Measurements from ENCODE around the gene GID8.
"Not testable (repeated sequence)": the region's sequence is repeated elsewhere in the genome, so short reads cannot be mapped to it uniquely, and the experiment has no call there.

The GID8 gene

DNA sequence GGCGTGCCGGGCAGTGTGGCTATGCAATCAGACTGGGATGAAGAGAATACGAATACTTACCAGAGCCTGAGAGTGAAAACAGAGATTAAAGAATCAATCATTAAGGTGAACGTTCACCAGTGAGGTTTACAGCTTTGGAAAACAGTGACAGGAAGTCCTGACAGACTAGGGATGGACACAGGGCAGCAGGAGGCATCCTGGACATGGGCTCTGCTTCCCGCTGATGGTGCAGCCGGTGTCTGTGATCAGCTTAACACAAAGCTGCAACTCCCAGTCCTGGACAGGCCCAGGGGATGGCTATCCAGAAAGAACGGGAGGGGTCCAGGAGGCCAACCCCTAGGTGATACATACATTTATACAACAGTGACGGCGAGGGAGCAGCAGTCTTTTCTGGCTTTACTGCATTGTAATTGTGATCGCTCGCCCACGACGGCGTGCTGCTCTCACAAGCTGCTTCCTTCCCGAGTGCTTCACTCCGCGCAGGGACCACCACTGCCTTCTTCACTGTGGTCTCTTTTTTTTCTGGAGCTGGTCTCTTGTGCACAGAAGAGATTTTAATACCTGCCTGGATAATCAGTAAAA is 32.3 kb upstream of the GID8 start:
- no peak for DNase-seq

DNA sequence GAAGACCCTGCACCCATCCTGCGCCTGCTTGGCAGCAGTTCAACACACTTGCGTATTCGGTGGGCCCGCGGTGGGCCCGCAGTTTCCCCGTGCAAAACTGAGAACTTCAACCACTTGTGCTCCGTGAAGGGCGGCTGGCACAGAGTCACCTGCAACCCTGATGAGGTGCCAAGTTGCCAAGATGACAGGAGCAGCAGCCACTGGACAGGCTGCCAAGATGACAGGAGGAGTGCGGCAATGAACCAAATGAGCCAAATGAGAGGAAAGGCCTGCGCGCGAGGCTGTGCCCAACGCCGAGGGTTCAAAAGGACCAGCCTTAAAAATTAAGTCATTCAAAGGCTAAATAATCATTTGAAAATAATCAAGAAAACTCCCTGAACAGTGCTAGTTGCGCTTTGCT is 31.7 kb upstream of the GID8 start:
- DNase-seq: no peak

DNA sequence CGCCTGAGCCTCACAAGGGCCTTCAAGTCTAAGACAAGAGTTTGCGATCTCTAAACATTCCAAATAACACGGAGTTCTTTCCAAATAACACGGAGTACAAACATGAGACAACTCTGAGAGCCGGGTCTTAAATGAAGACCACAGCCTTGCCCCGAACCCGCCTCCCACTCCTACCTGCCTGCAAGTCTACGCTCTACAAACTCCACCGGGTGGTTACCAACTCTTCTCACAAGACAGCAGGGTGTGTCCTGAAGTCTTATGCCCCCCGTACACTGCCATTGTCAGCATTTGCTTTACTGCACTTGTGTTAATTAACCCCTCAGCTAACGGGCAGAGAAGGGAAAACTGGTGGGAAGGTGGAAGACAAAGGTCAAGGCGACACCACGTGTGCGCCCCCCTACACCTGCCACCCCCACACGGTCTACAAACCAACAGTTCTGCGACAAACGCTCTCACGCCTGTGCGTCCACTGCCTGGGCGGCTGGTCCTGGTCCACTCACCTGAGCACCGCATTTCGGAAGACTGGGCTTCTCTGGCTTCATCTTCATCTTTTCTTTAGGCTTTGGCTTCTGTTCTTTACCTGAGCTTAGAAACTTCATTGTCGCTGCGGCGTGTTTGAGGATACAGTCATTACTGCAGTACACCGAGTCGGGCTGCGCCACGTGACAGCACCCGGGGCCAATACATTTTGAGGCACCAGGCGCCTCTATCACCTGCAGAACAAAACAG is 31.1 kb upstream of the GID8 start:
- no peak for DNase-seq

DNA sequence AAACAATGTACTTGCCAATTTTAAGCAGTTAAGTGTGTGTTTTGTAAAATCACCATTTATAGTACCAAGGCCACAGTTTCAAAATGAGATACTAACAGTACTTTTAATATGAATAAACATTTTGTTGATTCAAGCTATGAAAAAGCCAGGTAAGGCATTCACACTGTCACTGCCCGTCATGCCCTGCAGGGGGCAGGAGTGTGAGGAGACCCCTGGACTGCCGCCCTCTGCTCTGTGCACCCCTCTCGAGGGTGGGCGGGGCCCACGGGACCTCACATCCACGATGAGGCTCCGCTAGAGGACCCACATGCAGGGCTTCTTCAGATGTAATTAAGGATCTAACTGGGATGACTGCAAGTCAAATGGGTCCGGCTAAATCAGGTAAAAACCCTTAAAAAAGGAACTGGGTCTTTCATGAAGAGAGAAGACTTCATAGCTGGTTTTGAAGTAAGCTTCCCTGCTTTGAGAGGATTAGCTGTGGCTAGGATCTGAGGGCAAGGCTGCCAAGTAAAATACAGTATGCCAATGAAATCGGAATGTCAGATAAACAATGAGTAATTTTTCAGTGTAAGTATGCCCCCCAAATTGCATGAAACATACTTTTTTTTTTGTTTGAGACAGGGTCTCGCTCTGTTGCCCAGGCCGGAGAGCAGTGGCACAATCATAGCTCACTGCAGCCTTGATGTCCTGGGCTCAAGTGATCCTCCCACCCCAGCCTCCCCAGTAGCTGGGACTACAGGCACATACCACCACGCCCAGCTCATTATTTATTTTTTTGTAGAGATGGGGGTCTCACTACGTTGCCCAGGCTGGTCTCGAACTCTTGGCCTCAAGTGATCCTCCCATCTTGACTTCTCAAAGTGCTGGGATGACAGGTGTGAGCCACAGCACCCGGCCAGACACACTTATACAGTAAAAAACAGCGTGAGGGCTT is 30.3 kb upstream of the GID8 start:
- peak; percentile 40 for DNase-seq

DNA sequence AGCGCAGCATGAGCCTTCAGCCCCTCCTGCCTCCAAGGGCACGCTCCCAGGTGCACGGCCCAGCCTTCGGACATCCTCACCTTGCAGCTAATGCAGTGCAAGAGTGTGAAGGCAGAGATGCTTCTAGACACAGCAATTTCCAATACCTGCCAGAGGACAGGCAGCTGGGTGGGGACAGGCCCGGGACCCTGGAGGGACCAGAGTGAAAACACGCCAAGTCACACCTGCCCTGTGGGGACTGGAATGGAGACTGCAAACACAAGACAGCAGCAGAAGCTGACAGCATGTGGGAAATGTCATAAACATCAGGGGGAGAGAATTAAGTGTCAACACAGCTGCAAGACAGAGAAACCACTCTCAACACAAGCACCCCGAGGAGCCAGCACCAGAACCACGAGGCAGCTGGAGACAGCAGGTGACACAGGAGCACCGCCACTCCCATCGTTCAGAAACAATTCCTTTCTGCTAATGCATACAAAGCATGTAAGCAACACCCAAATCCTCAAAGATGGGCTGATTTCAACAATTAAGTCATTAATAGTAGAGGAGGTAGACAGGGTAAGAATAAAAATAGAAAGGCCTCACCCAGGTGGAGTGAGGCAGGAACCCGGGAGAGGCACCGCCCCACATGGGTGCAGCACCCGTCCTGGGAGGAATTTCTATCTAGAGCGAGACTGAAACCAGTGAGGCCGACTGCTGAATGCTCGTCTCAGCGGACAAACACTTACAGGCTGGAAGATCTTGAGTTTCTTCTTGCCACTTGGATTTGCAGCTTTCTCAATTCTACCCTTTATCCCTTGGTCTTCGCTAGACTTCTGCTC is 28.8 kb upstream of the GID8 start:
- DNase-seq: no peak

DNA sequence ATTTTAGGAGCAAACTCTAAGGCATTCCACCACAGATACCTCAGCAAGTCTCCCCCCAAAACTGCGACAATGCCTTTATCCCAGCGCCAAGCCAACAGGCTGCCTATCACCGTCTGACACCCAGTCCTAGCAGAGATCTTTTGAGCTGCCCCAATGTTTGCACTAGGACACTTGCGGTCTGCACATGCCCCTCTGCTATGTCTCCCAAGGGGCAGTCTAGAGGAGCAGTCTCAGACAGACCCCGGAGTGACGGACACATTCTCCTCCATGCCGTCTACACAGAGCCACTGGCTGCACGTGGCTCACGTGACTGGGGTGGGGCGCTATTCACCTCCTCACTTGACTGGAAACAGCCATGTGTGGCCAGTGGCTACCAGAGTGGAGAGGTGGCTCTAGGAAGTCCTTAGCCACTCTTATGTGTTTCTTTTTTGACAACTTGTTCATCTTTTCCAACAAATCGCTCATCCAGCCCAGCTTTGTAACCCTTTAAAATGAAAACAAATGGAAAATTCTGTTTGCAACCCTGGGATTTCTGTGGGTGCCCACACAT is 27.7 kb upstream of the GID8 start:
- DNase-seq: no peak

DNA sequence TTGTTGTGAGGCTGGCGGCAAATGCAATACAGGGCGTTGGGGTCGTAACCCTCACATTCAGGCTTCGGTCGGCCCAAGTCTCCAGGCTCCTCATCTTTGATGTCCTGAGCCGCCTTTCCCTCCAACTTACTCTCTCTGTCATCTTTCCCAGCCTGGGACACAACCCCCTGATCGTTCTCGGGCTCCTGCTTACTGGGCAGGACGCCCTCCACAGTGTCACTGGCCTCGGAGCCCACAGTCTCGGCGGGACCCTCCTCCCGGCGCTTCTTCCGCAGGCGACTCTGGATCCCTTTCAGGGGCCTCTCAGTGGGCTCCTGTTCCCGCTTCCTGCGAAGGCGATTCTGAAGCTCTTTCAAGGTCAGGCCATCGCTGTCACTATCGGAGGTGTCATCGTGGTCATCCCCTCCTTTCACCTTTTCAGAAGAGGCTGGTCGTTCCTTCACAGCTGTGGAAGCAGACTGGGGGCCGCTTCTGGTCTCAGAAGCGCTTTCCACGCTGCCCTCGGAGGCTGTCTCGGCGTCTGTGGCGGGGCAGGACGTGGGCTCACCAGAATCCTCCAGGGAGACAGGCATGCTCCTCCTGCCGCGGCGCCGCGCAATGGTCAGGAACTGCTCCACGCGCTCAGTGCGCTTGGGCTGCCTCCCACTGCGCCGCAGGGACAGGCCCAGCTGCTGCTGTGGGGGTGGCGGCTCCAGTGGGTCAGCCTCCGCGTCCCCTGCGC is 27.0 kb upstream of the GID8 start:
- no peak for DNase-seq

DNA sequence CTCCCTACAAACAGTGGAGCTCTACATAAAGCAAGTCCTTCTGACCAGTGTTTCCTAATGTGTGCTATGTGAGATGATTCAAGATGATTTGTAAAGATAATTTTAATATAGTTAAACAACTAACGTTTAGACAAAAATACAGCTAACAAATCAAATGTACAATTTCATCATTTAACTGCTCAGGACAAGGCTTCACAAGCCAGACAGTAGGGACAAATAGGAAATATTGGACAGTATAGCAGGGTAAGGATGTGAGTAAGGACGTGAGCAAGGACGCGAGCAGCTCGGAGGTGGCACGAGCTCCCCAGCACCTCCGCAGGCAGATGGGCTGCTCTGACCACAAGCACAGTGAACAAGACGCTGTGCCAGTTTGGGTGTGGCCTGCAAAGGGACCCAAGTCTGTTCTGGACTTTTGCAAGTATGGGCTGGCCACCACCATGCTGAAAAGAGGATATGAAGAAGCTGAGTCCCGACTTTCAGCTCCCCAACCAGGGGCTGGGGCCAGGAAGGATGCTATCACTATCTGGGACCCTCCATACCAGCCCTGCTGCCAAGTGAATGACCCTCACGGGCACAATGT is 26.2 kb upstream of the GID8 start:
- DNase-seq: no peak

DNA sequence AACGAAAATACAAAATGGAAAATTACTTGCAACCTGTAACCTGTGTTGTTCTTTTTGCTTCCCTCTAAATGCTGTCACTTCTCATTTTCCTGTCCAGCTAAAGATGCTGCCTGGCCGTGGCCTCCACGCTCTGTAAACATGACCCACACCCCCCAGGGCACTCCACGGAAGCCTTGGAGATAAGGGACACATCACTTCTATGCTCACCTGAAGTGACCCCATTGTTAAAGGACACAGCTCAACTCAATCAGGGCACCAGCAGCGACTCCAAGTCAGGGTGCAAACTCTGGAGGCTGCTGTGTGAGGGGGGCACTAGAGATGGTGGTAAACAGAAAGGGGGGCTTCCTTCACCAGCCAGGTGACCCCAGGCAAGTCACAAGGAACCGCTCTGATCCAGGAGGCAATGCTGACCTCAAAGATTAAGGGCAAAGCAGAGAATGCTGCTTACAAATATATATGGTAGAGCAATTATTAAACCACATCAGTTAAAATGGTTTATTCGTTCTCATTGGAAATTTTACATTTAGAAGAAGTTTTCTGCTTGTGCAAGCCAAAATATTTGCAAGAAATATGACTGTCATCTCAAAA is 24.8 kb upstream of the GID8 start:
- DNase-seq: no peak

DNA sequence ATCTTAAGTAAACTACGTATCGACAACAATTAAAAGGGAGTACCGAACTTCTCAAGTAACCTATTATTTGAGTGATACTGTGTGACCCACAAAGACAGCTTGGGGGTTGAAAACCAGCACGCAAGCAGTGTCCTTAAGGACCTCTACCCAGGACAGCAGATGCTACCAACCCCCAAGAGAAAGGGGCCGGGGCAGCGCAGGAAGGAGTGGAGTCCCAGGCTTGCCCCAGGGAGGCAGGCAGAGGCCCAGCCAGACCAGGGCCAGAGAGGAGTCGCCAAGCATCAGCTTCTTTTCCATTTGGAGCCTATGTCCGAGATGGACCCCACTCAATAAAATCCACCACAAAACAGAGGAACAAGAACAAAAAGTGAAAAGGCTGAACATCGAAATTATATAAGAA is 23.5 kb upstream of the GID8 start:
- no peak for DNase-seq

DNA sequence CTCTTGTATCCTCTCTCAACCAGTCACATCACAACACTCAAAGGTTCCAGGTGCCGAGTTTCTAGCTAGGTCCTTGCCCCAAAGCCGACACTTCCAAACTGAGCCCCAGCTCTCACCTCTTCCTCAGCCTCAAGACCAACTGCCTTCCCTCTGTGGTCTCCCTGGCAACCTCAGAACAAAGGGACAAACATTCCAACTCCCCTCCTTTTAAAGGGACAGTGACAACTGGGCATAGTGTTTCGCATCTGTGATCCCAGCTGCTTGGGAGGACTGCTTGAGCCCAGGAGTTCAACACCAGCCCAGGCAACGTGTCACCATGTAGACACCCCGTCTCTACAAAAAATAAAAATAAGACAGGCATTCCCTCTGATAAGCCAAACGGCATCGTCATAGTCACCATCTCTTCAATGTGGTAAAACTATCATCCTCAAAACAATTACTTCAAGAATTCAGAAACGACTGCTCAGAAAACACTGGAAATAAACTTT is 22.9 kb upstream of the GID8 start:
- DNase-seq: no peak

DNA sequence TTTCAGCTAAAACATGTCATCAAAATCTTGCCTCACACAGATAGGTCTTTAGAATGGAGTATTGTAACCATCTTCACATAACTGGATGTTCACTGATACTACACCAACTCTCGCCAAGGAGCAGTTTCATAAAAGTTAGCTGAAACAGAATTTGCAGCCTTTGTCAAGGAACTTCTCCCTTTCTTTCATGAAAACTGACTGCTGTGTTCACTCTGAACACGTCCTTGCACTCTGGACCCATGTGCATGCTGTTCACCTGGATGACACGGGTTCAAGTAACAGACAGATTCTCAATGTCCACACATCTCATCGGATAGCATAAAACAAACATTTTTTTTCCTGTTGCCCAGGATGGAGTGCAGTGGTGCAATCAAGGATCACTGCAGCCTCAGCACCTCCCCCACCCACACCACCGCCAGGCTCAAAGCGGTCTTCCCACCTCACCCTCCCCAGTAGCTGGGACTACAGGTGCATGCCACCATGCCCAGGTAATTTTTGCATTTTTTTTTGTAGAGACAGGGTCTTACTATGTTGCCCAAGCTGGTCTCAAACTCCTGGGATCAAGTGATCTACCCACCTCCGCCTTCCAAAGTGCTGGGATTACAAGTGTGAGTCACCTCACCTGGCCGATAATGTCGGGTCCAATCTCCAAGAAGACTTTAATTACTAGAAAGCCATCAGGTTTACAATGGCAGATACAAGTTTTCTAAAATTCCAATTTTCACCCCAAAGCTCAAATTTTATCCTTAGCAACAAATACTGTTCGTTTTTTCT is 21.1 kb upstream of the GID8 start:
- DNase-seq: no peak

DNA sequence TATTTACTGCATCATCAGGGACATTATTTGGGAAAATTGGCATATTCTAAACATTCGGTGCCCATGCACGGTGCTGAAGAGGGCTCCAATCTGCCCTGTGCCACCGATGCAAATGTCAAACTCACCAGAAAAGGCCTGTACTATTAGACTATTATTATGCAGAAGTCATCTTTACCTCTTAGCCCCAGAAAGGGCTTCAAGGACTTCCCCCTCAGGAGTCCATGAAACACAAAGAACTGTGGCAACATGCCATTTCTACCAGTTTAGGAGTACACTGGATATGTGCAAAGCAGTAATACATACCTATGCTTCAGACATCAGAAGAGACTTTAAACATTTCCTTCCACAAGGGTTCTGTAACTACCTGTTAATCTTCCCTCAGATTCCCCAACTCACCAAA is 20.2 kb upstream of the GID8 start:
- DNase-seq: no peak

DNA sequence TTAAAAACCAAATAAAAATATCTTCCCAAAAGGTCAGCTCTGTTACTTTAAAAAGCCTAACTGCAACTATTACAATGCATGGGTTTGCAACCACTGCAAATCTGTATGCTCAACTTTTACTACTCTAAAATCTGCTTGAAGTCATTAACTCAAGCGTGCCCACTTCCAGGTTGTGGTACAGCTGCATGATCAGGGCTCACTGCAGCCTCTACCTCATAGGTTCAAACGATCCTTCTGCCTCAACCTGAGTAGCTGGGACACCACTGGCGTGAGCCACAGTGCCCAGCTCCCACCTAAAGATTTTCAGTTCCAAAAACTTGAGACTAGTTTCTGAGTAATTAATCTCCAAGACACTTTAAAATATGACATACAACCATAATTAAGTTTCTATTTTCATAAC is 19.8 kb upstream of the GID8 start:
- DNase-seq: peak; percentile 46

DNA sequence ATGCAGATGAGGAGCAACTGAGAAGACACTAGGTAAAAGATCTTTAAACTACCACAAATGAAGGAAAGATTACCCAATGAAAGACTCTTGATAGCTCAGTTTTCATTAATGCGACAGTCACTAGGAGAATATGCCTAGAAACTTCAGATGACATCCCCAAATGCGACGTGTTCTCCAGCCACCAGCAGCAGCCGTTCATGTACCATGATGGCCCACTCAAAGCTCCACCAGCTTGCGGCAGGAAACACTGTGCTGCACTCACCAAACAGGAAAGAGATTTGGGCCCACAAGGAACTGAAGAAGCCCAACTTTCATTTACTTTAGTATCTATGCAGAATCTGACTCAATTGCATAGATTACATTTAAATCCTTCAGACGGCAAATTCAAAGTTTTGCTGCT is 19.1 kb upstream of the GID8 start:
- peak; percentile 65 for DNase-seq

DNA sequence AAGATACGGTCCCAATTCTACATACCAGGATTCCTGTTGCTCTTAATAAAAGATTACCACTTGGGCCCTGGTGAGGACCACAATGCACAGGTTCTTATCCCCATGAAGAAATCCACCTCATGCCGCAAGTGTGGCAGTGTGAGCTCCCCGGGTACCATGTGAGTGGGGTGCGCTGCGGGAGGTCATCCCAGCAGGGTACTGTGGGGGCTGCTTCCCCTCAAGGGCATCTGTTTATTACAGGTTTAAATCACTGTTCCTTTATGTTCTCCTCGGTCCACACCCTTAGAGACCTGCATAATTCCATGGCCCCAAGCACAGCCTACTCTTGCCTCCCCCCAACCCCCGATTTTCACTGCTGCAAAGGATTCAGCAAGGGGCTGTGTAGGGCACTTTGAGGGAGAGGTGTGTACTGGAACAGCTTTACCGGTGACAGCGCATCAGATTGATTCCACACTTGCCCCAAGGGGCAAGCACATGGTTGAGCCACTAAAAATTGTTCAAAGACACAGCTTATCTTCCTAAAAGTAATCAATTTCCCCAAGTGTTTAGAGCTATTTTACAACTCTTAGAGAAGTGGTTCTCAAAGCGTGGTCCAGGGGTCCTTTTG is 17.8 kb upstream of the GID8 start:
- DNase-seq: no peak

DNA sequence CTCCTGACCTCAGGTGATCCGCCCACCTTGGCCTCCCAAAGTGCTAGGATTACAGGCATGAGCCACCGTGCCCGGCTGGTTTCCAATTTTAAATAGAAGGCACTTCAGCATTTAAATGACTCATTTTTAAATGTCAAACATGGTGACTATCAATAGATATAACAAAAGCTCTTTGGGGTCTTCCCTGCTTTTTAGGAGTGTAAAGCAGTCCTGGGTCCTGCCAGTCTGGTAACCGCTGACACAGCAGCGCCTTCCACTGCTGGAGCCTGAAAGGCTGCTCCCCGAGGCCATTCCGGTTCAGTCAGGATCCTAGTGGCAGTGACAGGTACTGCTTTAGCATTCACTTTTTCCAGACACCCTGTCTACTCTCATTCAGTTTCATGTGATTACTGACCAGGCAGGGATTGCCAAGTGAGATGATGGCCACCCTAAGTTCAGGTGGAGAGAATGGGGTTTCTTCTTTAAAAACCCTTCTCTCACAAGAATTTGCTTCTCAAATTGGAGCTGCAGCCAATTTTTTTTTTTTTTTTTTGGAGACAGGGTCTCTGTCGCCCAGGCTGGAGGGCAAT is 16.7 kb upstream of the GID8 start:
- peak; percentile 76 for DNase-seq

DNA sequence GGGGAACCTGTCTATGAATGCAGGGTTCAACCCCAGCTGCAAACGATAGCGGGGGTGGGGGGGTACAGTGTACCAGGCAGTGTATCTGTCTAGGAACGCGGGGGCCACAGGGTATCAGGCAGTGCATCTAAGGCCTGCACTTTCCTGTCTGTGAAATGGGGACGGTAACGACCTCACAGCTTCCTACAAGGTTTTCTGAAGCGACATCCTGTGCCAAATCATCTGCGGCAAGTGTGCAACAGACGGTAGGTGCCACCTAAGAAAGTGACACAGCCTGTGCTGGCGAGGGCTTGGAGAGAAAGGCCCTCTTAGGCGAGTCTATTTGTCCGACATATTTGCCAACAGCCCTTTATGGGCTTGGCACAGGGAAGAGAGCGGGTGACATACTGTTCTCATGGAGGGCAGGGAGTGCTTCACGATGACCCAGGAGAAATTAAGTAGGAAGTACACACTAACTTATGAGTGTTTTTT is 15.5 kb upstream of the GID8 start:
- DNase-seq: peak; percentile 52

DNA sequence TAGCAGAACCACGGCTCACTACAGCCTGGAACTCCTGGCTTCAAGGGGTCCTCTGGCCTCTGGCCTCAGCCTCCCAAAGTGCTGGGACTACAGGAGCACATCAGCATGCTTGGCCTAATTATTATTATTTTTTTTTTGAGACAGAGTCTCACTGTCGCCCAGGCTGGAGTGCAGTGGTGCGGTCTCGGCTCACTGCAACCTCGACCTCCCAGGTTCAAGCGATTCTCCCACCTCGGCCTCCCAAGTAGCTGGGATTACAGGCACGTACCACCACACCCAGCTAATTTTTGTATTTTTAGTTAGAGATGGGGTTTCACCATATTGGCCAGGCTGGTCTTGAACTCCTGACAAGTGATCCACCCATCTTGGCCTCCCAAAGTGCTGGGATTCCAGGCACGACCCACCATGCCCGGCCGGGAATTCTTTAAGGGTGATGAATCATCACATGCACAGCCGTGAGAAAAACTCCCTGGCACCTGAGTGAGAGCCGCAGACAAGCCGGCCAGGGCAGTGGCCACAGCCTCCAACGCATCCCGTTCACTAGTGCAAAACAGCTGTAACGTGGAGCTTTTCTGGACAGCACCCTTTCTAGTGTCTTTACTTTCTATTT is 14.8 kb upstream of the GID8 start:
- DNase-seq: not testable (repeated sequence)
